Measurements from ENCODE around the gene PAQR4. TPM values are rescaled to one million over a fixed set of nuclear protein-coding genes. Genes with fewer than 3 reads are reported as not detected.

The PAQR4 gene
- total and polyA plus RNA-seq, 10 of the 15 experiments (the other 5 are each of a cell fraction or from before 2014, with no cell fraction given) = 0.39 to 31.8 (median 13.5) TPM

DNA sequence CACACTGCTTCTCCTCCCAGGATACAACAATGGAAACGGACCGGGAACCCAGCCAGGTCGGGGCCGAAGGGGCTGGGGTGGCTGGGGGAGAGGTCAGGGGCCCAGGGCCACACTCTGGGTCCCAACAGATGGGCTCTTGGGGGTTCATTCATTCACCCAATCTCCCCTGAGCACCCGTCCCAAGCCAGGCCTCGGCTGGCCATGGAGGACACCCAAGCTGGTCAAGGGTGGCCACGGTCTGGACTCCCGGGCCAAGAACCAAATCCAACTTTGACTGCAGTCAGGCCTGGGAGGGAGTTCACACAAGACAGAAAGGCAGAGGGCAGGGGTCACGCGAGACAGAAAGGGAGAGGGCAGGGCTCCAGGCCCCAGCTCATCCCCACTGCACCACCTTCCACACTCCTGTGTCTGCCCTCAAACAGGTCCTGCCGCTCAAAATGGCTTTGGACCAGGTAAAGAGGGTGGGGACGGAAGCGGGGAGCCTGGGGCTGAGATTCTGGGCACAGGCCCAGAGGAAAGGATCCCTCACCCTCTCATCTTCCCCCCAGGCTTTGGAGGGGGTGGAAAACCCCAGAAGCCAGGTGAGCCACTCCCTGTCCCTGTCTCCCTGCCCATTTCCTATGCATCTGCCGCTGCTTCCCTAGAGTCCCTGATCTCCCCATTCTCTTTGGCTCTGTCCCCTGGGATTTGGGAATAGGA is 23.4 kb downstream of the PAQR4 start:
- ChIA-PET CTCF (no interaction called here), SMC1A (ENCODE audit: uncharacterized antibody, unreplicated experiment) (no interaction called here), RAD21 (ENCODE audit: unreplicated experiment) (no interaction called here), POLR2A (no interaction called here)
- H2AFZ ChIP-seq (ENCODE audit: control insufficient read depth, low read depth, low read length) = no peak overlapping the region
- no peak for FAIRE-seq
- H3K36me3 ChIP-seq (ENCODE audit: control insufficient read depth in 2 of 2, insufficient read depth in 2 of 2, low read length in 1 of 2) = no peaks in the 10 kb centered on the region
- no peak for DNase-seq (ENCODE audit: low read depth, low spot score)
- no peak overlapping the region for H3K9ac ChIP-seq (ENCODE audit: control insufficient read depth, insufficient read depth, low read length)
- H4K20me1 ChIP-seq (ENCODE audit: control insufficient read depth, insufficient read depth) = no peaks in the 10 kb centered on the region
- H3K27me3 ChIP-seq (replicated peaks in 1 of 2; ENCODE audit: control insufficient read depth in 2 of 2, insufficient read depth in 2 of 2, low read length in 1 of 2) = peaks cover 2 to 9% of the 10 kb centered on the region in 2 experiments; a peak in 2 of 4 replicates
- no TSS peak for BruUV-seq (replicated peaks)
- H3K4me1 ChIP-seq (ENCODE audit: control insufficient read depth, insufficient read depth, low read length) = no peaks in the 10 kb centered on the region
- intact Hi-C loops (cut with micrococcal nuclease; ENCODE audit: unreplicated experiment) = no loop called here
- 45% methylated on average over 13 of the region's 14 CpGs for WGBS (ENCODE audit: insufficient coverage, insufficient replicate concordance, low lambda C conversion rate, missing lambda C conversion rate)
- in situ Hi-C loops (cut with MboI) = no loop called here
- H3K9me3 ChIP-seq (replicated peaks; ENCODE audit: control insufficient read depth, insufficient read depth, low read length) = no peaks in the 10 kb centered on the region
- H3K4me3 ChIP-seq = no peak overlapping the region
- H3K27ac ChIP-seq (ENCODE audit: control insufficient read depth, insufficient read depth) = no peak overlapping the region
- no peaks in the 10 kb centered on the region for H3K79me2 ChIP-seq (ENCODE audit: control insufficient read depth, insufficient read depth, low read length)
- H3K4me2 ChIP-seq (ENCODE audit: control insufficient read depth, insufficient read depth) = no peak overlapping the region
- ATAC-seq = no peak
- TF ChIP-seq, protein P1, sequence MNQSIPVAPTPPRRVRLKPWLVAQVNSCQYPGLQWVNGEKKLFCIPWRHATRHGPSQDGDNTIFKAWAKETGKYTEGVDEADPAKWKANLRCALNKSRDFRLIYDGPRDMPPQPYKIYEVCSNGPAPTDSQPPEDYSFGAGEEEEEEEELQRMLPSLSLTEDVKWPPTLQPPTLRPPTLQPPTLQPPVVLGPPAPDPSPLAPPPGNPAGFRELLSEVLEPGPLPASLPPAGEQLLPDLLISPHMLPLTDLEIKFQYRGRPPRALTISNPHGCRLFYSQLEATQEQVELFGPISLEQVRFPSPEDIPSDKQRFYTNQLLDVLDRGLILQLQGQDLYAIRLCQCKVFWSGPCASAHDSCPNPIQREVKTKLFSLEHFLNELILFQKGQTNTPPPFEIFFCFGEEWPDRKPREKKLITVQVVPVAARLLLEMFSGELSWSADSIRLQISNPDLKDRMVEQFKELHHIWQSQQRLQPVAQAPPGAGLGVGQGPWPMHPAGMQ (IDR thresholded peaks at IDR 0.05; ENCODE audit: borderline replicate concordance) = no peak
- TF ChIP-seq RBBP5 (conservative IDR thresholded peaks at IDR 0.05) (no peak), MYC (IDR thresholded peaks at IDR 0.05; ENCODE audit: insufficient read depth, insufficient read length, insufficient replicate concordance, low read length, severe bottlenecking) (no peak), SPI1 (IDR thresholded peaks at IDR 0.05; ENCODE audit: borderline replicate concordance, insufficient read depth, low read depth, low read length) (no peak), FOXM1 (IDR thresholded peaks at IDR 0.05; ENCODE audit: low read depth, low read length) (no peak), ZNF207 (IDR thresholded peaks at IDR 0.05; ENCODE audit: borderline replicate concordance) (no peak), TARDBP (IDR thresholded peaks at IDR 0.05; ENCODE audit: borderline replicate concordance) (no peak), MTA3 (IDR thresholded peaks at IDR 0.05; ENCODE audit: borderline replicate concordance, low read length) (no peak), POLR2AphosphoS5 (IDR thresholded peaks at IDR 0.05; ENCODE audit: low read length) (no peak), POLR2AphosphoS2 (IDR thresholded peaks at IDR 0.05; ENCODE audit: low read depth, low read length) (no peak), KAT2A (conservative IDR thresholded peaks at IDR 0.05; ENCODE audit: control insufficient read depth, low read depth, low read length) (no peak), SMC3 (IDR thresholded peaks at IDR 0.05; ENCODE audit: borderline replicate concordance, low read length) (no peak), TBL1XR1 (IDR thresholded peaks at IDR 0.05; ENCODE audit: low read depth, low read length) (no peak), KLF5 (IDR thresholded peaks at IDR 0.05; ENCODE audit: partially characterized antibody) (no peak), CBX3 (IDR thresholded peaks at IDR 0.05; ENCODE audit: borderline replicate concordance, low read depth) (no peak)
- TF ChIP-seq, protein P2, sequence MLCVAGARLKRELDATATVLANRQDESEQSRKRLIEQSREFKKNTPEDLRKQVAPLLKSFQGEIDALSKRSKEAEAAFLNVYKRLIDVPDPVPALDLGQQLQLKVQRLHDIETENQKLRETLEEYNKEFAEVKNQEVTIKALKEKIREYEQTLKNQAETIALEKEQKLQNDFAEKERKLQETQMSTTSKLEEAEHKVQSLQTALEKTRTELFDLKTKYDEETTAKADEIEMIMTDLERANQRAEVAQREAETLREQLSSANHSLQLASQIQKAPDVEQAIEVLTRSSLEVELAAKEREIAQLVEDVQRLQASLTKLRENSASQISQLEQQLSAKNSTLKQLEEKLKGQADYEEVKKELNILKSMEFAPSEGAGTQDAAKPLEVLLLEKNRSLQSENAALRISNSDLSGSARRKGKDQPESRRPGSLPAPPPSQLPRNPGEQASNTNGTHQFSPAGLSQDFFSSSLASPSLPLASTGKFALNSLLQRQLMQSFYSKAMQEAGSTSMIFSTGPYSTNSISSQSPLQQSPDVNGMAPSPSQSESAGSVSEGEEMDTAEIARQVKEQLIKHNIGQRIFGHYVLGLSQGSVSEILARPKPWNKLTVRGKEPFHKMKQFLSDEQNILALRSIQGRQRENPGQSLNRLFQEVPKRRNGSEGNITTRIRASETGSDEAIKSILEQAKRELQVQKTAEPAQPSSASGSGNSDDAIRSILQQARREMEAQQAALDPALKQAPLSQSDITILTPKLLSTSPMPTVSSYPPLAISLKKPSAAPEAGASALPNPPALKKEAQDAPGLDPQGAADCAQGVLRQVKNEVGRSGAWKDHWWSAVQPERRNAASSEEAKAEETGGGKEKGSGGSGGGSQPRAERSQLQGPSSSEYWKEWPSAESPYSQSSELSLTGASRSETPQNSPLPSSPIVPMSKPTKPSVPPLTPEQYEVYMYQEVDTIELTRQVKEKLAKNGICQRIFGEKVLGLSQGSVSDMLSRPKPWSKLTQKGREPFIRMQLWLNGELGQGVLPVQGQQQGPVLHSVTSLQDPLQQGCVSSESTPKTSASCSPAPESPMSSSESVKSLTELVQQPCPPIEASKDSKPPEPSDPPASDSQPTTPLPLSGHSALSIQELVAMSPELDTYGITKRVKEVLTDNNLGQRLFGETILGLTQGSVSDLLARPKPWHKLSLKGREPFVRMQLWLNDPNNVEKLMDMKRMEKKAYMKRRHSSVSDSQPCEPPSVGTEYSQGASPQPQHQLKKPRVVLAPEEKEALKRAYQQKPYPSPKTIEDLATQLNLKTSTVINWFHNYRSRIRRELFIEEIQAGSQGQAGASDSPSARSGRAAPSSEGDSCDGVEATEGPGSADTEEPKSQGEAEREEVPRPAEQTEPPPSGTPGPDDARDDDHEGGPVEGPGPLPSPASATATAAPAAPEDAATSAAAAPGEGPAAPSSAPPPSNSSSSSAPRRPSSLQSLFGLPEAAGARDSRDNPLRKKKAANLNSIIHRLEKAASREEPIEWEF (IDR thresholded peaks at IDR 0.05; ENCODE audit: insufficient replicate concordance, low read depth, low read length) = no peak
